ENCODE results near the gene XPR1. TPM values are rescaled to one million over a fixed set of nuclear protein-coding genes. Genes with fewer than 3 reads are reported as not detected.

The XPR1 gene
- total and polyA plus RNA-seq, 2 donors (not counting 1 experiment from before 2014, with no cell fraction given) = 2.8 to 22.3 TPM

DNA sequence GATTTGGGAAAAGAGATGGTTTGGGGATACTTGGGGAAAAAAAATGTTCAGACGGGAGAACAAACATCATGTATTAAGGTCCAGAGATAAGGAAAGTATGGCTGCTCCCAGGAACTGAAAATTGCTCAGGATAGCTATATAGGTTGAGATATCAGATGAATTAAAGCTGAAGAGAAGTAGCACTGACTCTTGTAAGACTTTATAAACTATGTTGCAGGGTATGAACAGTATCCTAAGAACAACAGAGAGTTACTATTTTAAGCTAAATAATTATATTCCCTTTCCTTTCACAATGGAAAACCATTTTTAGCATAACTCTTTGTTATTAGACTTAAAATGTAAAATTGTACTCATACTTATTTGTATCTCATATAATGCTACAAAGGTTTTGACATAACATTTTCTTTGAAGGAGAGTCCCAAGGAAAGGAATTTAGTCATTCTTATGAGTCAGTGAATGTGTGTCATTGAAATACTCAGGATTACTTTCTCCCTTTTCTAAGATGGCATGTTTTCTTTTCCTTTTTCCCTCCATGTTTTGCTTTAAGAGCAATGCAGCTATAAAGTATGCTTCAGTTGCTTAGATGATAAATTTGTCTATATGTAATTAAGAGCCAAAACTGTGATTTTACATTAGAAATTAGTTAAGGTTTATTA, 141.5 kb downstream of the XPR1 start:
- Histone ChIP-seq H3K36me3 (replicated peaks in 1 of 2; ENCODE audit: control extremely low read depth in 1 of 2, control insufficient read depth in 1 of 2, extremely low read depth in 1 of 2, insufficient read depth in 2 of 2, low read length in 1 of 2) (no peaks in the 10 kb centered on the region), H3K4me2 (replicated peaks; ENCODE audit: low read depth, low read length, poor library complexity, severe bottlenecking) (no peak overlapping the region), H3K27me3 (replicated peaks in 1 of 4; ENCODE audit: control extremely low read depth in 1 of 4, control insufficient read depth in 3 of 4, insufficient read depth in 4 of 4, low read length in 3 of 4) (no peaks in the 10 kb centered on the region), H3K9ac (ENCODE audit: low read length) (no peak overlapping the region), H3K4me3 (ENCODE audit: control extremely low read depth in 1 of 5, extremely low read depth in 1 of 5, insufficient read depth in 1 of 5, low read depth in 2 of 5, low read length in 4 of 5) (no peak overlapping the region), H3K27ac (ENCODE audit: low read length in 2 of 2) (no peak overlapping the region), H3K9me3 (ENCODE audit: control extremely low read depth in 1 of 3, control insufficient read depth in 2 of 3, insufficient read depth in 1 of 3, low read length in 2 of 3) (peaks cover 0 to 1% (median 0%) of the 10 kb centered on the region in 3 donors), H4K20me1 (ENCODE audit: control insufficient read depth, insufficient read depth, low read length, poor library complexity, severe bottlenecking) (peaks cover 9% of the 10 kb centered on the region), H3K4me1 (ENCODE audit: control insufficient read depth in 2 of 2, insufficient read depth in 2 of 2, low read length in 2 of 2) (peaks cover 0 to 5% of the 10 kb centered on the region in 2 donors), H3K79me2 (ENCODE audit: control insufficient read depth, insufficient read depth, low read length) (peaks cover 5% of the 10 kb centered on the region), H2AFZ (ENCODE audit: insufficient read depth, low read depth, low read length, poor library complexity, severe bottlenecking) (no peak overlapping the region)
- H3K27me3 Mint-ChIP-seq = no peaks in the 10 kb centered on the region
- peaks cover 13% of the 10 kb centered on the region for H3K4me1 Mint-ChIP-seq
- H3K9me3 Mint-ChIP-seq (ENCODE audit: insufficient read depth) = peaks cover 5% of the 10 kb centered on the region
- H3K4me3 Mint-ChIP-seq = no peak overlapping the region
- no peak overlapping the region for H3K27ac Mint-ChIP-seq
- DNase-seq (no peak), ATAC-seq (ENCODE audit: low read depth) (no peak)
- POLR2A ChIA-PET = no interaction called here
- no peak for TF ChIP-seq EZH2 (IDR thresholded peaks at IDR 0.05; ENCODE audit: borderline replicate concordance, insufficient read depth, low read depth, low read length, poor library complexity, severe bottlenecking)
- TF ChIP-seq, protein P1, sequence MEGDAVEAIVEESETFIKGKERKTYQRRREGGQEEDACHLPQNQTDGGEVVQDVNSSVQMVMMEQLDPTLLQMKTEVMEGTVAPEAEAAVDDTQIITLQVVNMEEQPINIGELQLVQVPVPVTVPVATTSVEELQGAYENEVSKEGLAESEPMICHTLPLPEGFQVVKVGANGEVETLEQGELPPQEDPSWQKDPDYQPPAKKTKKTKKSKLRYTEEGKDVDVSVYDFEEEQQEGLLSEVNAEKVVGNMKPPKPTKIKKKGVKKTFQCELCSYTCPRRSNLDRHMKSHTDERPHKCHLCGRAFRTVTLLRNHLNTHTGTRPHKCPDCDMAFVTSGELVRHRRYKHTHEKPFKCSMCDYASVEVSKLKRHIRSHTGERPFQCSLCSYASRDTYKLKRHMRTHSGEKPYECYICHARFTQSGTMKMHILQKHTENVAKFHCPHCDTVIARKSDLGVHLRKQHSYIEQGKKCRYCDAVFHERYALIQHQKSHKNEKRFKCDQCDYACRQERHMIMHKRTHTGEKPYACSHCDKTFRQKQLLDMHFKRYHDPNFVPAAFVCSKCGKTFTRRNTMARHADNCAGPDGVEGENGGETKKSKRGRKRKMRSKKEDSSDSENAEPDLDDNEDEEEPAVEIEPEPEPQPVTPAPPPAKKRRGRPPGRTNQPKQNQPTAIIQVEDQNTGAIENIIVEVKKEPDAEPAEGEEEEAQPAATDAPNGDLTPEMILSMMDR (IDR thresholded peaks at IDR 0.05) = no peak
- intact Hi-C loops (cut with micrococcal nuclease) = no loop called here
- CTCF ChIA-PET = interaction anchor here (0.6 to 0.9 kb wide), 2 partner anchors 89 to 1566 kb away, joined by 3 read pairs; no protein-coding TSS in a partner anchor
- 88% methylated on average over 1 of the region's 1 CpG for WGBS (ENCODE audit: insufficient coverage)

DNA sequence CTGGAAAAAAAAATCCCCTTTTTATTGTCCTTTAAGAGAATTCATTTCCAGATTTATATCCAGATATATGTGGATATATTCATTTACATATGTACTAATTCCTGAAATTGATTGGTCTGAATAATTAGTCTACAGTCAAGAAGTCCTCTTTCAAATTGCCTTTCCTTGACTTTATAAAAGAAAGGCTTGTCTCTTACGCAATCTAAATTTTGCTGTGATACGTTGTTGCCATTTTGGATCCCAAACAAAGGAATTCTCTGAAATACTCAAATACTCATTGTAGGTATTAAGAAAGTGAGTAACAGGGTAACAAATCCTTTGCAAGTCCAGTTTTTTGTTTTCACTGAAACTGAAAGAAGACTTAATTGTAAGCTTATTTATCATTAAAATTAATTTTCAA, 144.0 kb downstream of the XPR1 start:
- ATAC-seq (ENCODE audit: low read depth) (no peak), DNase-seq (no peak)
- Histone ChIP-seq H3K27ac (ENCODE audit: low read length in 2 of 2) (no peak overlapping the region), H3K9ac (ENCODE audit: low read length) (no peak overlapping the region), H3K4me3 (ENCODE audit: control extremely low read depth in 1 of 5, extremely low read depth in 1 of 5, insufficient read depth in 1 of 5, low read depth in 2 of 5, low read length in 4 of 5) (no peak overlapping the region), H3K9me3 (ENCODE audit: control extremely low read depth in 1 of 3, control insufficient read depth in 2 of 3, insufficient read depth in 1 of 3, low read length in 2 of 3) (peaks cover 0 to 1% (median 0%) of the 10 kb centered on the region in 3 donors), H3K79me2 (ENCODE audit: control insufficient read depth, insufficient read depth, low read length) (peaks cover 7% of the 10 kb centered on the region), H3K4me2 (replicated peaks; ENCODE audit: low read depth, low read length, poor library complexity, severe bottlenecking) (no peak overlapping the region), H3K36me3 (replicated peaks in 1 of 2; ENCODE audit: control extremely low read depth in 1 of 2, control insufficient read depth in 1 of 2, extremely low read depth in 1 of 2, insufficient read depth in 2 of 2, low read length in 1 of 2) (no peaks in the 10 kb centered on the region), H3K4me1 (ENCODE audit: control insufficient read depth in 2 of 2, insufficient read depth in 2 of 2, low read length in 2 of 2) (no peaks in the 10 kb centered on the region), H3K27me3 (replicated peaks in 1 of 4; ENCODE audit: control extremely low read depth in 1 of 4, control insufficient read depth in 3 of 4, insufficient read depth in 4 of 4, low read length in 3 of 4) (no peaks in the 10 kb centered on the region), H4K20me1 (ENCODE audit: control insufficient read depth, insufficient read depth, low read length, poor library complexity, severe bottlenecking) (peaks cover 9% of the 10 kb centered on the region), H2AFZ (ENCODE audit: insufficient read depth, low read depth, low read length, poor library complexity, severe bottlenecking) (no peak overlapping the region)
- Mint-ChIP-seq H3K9me3 (ENCODE audit: insufficient read depth) (peaks cover 5% of the 10 kb centered on the region), H3K4me3 (no peak overlapping the region), H3K4me1 (peaks cover 12% of the 10 kb centered on the region), H3K27ac (no peak overlapping the region), H3K27me3 (no peaks in the 10 kb centered on the region)
- ChIA-PET POLR2A (no interaction called here), CTCF (no interaction called here)
- intact Hi-C loops (cut with micrococcal nuclease) = no loop called here
- TF ChIP-seq EZH2 (IDR thresholded peaks at IDR 0.05; ENCODE audit: borderline replicate concordance, insufficient read depth, low read depth, low read length, poor library complexity, severe bottlenecking) = no peak
- TF ChIP-seq, protein P1 (IDR thresholded peaks at IDR 0.05) = no peak
- WGBS (ENCODE audit: insufficient coverage) = no CpG with 5 or more reads among the region's 2 CpGs

Data from B cell (primary cell).